GM13976 (cell line): Measurements from ENCODE around the gene GAN.
"Not testable (repeated sequence)": the region's sequence is repeated elsewhere in the genome, so short reads cannot be mapped to it uniquely, and the experiment has no call there.

Experiments
- DNase-seq: peaks from one replicate; pipeline ENCODE4 v3.0.0; 2012; ENCODE audit warnings: low spot score
- CTCF ChIP-seq: IDR thresholded peaks from 2 replicates; pipeline ENCODE4 v1.5.1; 2012; ENCODE audit warnings: borderline replicate concordance, mild to moderate bottlenecking; ENCODE audit not compliant: insufficient read depth; ENCODE audit errors: extremely low read depth, missing control alignments, control extremely low read depth
- in situ Hi-C: fragments of 300-500 bp; cut with MboI; formaldehyde crosslinking; loops from one replicate; pipeline ENCODE4 v1.12.0; 2022; ENCODE audit warnings: low sequenced_read_pairs, mixed read lengths, inconsistent platforms; ENCODE audit not compliant: unreplicated experiment

The GAN gene

GRCh38 chr16:81416749-81417148 lies 102.0 kb downstream of the GAN start:
- in situ Hi-C loops: no loop called here
- no peak for DNase-seq
- TF ChIP-seq CTCF: no peak

GRCh38 chr16:81417210-81417609 lies 102.4 kb downstream of the GAN start:
- no peak for DNase-seq
- in situ Hi-C loops: no loop called here
- no peak for TF ChIP-seq CTCF

- in situ Hi-C loops: no loop called here
- no peak for TF ChIP-seq CTCF
- DNase-seq: no peak
Observed at GRCh38 chr16:81419806-81420205, 105.0 kb downstream of the GAN start.

GRCh38 chr16:81421126-81421525 lies 106.4 kb downstream of the GAN start:
- in situ Hi-C loops: no loop called here
- no peak for TF ChIP-seq CTCF
- no peak for DNase-seq

GRCh38 chr16:81421536-81421935 lies 106.8 kb downstream of the GAN start:
- DNase-seq: no peak
- in situ Hi-C loops: no loop called here
- no peak for TF ChIP-seq CTCF

- DNase-seq, in situ Hi-C loops: not testable (repeated sequence)
Observed at GRCh38 chr16:81422153-81422552, 107.4 kb downstream of the GAN start.

- in situ Hi-C loops: no loop called here
- TF ChIP-seq CTCF: no peak
- no peak for DNase-seq
Observed at GRCh38 chr16:81424771-81425170, 110.0 kb downstream of the GAN start.
